ENCODE results near the gene FLVCR2.
"Not testable (repeated sequence)": the region's sequence is repeated elsewhere in the genome, so short reads cannot be mapped to it uniquely, and the experiment has no call there.

The FLVCR2 gene

DNA sequence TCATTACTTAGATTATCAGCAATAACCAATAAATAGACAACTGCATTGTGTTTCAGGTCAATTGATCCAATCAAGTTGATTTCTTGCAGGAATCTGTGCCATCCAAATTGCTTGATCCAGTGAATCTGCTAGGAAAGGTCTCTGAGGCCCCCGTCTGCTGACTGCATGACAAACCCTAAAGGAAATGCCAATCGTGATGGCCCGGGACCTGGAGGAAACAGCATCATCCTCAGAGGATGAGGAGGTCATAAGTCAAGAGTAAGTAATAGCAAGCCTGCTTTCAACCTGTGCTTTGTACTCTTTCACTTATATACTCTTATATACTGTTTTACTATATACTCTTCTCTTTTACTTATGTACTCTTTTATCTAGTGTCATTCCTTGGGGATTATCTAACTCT is 84.5 kb downstream of the FLVCR2 start:
- no peak for DNase-seq (ENCODE audit: low read depth in 2 of 2)

DNA sequence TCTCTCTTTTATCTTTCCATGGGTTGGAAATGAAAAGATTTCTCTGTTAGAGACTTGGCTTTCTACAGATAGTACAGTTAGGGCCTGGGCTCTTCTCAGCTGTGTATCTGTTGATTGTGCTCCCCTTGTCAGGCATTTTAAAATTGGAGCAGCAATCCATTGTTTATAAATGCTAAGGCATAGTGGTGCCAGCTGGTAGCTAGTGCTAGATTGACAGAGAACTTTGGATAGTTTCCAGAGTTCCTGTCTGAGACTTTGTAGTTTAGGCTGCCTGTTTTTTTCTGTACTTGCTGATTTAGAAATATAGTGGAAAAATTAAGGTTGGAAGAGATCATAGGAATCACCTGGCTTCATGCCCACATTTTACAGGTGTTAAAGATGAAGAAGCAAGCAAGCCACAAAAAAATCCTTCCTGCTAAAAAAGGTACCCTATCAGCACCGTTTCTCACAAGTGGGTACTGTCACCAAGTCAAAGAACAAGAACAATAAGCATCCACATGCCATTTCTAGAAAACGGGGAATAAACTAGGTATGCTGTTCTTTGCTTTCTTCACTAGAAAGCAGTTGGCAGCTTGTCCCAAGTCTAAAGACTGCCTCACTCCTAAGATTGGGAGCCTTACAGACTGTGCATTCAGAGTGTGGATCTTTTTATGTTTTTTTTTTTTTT is 88.8 kb downstream of the FLVCR2 start:
- no peak for DNase-seq (ENCODE audit: low read depth in 2 of 2)

DNA sequence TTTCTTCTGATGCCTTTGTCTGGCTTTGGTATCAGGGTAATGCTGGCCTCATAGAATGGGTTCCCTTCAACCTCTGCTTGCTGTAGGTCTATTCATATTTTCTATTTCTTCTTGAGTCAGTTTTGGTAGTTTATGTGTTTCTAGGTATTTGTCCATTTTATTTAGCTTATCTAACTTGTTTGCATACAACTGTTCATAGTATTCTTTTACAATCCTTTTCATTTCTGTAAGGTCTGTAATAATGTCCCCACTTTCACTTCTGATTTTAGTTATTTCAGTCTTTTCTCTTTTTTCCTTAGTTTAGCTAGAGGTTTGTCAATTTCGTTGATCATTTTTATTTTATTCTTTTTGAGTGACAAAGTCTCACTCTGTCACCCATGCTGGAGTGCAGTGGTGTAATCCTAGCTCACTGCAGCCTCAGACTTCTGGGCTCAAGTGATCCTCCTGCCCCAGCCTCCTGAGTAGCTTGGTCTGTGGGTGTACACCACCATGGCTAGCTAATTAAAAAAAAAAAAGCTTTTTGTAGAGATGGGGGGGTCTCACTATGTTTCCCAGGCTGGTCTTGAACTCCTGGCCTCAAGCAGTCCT is 94.3 kb downstream of the FLVCR2 start:
- no peak for DNase-seq (ENCODE audit: low read depth in 2 of 2)

DNA sequence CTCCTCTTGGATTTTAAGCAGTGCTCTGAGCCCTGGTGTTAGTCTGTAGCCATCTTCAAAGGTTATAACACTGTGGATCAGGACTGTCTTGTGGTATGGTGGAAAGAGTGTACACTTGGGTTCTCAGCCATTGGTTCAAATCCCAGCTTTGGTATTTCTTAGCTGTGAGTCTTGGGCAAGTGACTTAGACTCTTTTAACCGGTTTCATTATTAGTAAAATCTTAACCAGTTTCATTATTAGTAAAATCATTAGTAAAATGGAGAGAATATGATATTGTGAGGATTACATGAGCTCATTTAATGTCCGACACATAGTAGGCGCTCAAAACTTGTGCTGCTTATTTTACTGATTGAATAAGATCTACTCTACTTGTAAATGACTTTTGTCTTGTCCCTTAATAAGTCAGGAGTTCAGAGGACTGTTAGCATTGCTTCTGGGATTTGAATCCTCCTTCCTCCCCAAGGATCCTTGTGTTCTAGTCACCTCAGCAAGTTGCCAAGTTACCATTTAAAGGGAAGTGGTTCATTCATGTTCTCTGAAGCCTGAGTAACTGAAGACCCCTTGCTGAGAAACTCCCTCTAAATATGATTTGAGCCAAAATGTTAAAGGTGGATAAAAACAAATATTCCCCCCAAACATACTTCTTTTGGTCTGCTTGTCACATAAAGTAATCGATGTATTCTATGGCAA is 95.1 kb downstream of the FLVCR2 start:
- no peak for DNase-seq (ENCODE audit: low read depth in 2 of 2)

DNA sequence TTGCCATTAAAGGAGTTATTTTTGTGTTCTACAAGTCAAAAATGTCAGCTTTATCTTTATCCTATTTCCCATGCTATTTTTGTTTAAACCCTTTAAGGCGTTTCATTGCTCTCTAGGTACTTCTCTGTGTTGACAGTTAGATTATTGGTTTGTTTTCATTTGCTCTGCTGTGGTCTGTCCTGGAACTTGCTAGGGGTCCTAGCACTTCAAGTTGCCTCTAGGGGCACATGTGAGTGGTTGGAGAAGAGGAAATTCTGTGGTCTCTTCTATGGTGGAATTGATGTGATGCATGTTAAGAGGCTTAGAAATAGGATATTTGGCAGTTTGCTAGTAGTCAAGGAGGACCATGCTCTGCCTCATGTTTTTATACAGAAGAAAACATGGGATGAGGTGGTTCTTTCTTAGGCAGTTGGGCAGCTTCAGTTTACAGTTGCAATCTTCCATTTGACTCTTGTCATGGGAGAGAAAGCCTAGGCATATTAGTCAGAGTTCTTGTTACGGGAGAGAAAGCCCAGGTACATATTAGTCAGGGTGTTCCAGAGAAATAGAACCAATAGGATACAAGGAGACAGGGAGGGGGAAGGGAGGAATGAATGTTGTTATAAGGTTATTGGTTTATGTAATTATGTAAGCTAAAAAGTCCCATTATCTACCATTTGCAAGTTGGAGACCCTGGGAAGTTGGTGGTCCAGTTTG is 97.0 kb downstream of the FLVCR2 start:
- no peak for DNase-seq (ENCODE audit: low read depth in 2 of 2)

DNA sequence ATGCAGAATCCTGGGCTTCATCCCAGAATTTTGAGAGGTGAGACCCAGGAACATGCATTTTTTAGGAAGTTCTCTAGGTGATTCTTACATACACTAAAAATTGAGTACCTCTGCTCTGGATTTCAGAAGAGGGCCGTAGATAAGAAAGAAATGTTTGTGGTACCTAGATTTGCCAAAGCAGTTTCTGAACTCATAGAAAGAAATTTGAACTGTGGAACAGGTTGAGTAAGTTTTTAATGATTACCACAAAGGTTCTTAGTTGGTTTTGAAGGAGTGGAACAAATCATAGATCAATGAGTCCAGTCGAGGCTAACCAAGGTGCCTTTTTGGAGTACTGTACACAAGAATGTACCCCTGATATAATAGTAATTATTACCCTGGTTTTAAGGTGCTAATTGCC is 107.5 kb downstream of the FLVCR2 start:
- DNase-seq (ENCODE audit: low read depth in 2 of 2), result no peak

DNA sequence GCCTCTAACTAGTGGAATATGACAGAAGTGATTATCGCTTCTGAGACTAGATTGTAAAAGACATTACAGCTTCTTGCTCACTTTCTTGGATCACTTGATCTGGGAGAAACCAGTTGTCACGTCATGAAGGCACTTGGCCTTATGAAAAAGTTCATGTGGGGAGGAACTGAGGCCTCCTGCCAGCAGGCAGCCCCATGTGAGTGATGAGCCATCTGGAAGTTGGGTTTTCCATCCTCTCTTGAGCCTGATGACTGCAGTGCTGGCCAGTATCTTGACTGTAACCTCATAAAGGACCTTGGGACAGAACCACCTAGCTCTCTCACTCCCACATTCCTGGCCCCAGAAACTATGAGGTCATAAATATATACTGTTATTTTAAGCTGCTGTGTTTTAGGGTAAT is 110.6 kb downstream of the FLVCR2 start:
- no peak for DNase-seq (ENCODE audit: low read depth in 2 of 2)

- DNase-seq (ENCODE audit: low read depth in 2 of 2), result no peak
Measured at GRCh38 chr14:75690010-75690409, 111.6 kb downstream of the FLVCR2 start.

DNA sequence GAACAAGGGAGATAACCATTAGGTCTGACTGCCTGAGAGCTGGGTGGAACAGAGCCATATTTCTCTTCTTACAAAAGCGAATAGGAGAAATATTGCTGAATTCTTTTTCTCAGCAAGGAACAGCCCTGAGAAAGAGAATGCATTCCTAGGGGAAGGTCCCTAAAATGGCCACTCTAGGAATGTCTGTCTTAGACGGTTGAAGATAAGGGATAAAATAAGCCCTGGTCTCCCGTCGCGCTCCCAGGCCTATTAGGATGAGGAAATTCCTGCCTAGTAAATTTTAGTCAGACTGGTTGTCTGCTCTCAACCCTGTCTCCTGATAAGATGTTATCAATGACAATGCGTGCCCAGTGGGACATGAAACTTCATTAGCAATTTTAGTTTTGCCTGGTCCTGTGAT is 116.6 kb downstream of the FLVCR2 start:
- DNase-seq (ENCODE audit: low read depth in 2 of 2), result not testable (repeated sequence)

DNA sequence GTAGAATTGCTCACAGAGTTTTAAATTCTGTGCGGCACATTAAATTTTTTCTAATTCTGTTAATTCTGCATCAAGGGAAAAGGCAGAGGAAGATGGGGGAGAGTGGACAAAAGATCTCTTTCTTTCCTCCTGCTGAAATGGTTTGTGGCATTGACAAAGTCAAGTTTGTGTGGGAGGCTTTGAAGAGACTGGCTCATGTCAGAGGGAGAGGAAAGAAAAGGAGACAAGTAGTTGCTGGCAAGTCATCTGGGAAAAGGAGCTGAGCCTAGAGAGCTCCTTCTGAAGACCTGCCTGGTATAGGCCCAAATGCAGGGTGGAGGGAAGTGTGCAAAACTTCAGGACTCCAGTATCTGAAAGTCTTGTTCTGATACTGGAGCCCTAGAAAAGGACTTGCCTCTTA is 119.0 kb downstream of the FLVCR2 start:
- DNase-seq (ENCODE audit: low read depth in 2 of 2), result no peak

Data from stimulated activated CD8-positive, alpha-beta memory T cell treated with anti-CD3 and anti-CD28 coated beads, Interleukin-15, amount 100 ng/mL, for 48 hours (primary cell).